HG03558 (cell line): Measurements from ENCODE around the gene TPRN.
A peak's percentile ranks its signal among the peaks of the same experiment; 100 is the strongest.
"Not testable (repeated sequence)": the region's sequence is repeated elsewhere in the genome, so short reads cannot be mapped to it uniquely, and the experiment has no call there.

ENCODE experiments used
- ATAC-seq: cut with Tn5 transposase; IDR thresholded peaks from one replicate; pipeline ENCODE4 v1.9.1; 2021; ENCODE audit warnings: moderate number of reproducible peaks; ENCODE audit not compliant: unreplicated experiment; ENCODE audit errors: extremely low read depth

The TPRN gene

GRCh38 chr9:137200311-137201204 is at the start of gene TPRN:
TSS of gene TPRN (minus strand) at chr9:137200741. CDS start at chr9:137200711, 30 bp downstream.
- ATAC-seq, result peak; percentile 56

- ATAC-seq, result no peak
Observed at GRCh38 chr9:137247916-137248175, 47.3 kb upstream of the TPRN start.

GRCh38 chr9:137247135-137247915 is 46.8 kb upstream of the TPRN start:
- no peak for ATAC-seq

GRCh38 chr9:137245450-137246421 is 45.2 kb upstream of the TPRN start:
- no peak for ATAC-seq

GRCh38 chr9:137244486-137245449 is 44.2 kb upstream of the TPRN start:
- ATAC-seq, result no peak

- ATAC-seq, result no peak
Observed at GRCh38 chr9:137243626-137244485, 43.3 kb upstream of the TPRN start.

GRCh38 chr9:137243266-137243625 is 42.7 kb upstream of the TPRN start:
- ATAC-seq, result not testable (repeated sequence)

GRCh38 chr9:137242269-137243203 is 42.0 kb upstream of the TPRN start:
- ATAC-seq, result no peak

GRCh38 chr9:137241490-137242268 is 41.1 kb upstream of the TPRN start:
- no peak for ATAC-seq

GRCh38 chr9:137240841-137241489 is 40.4 kb upstream of the TPRN start, which contains the start of gene TUBB4B:
TSS of gene TUBB4B (plus strand) at chr9:137241287. CDS start at chr9:137241361, 74 bp downstream.
- peak; percentile 46 for ATAC-seq

- ATAC-seq, result peak; percentile 5
Observed at GRCh38 chr9:137240318-137240840, 39.8 kb upstream of the TPRN start.

GRCh38 chr9:137239541-137240200 is 39.1 kb upstream of the TPRN start:
- not testable (repeated sequence) for ATAC-seq

- no peak for ATAC-seq
Observed at GRCh38 chr9:137237759-137238726, 37.5 kb upstream of the TPRN start.

GRCh38 chr9:137236936-137237421 is 36.4 kb upstream of the TPRN start:
- no peak for ATAC-seq
